Esophagus muscularis mucosa (tissue), 3 donors: Measurements from ENCODE around the gene SLC13A3.

ENCODE experiments used
- EP300 ChIP-seq: sonication (generic); formaldehyde crosslinking; IDR thresholded peaks from one replicate; pipeline ENCODE4 v1.6.1; 2017; ENCODE audit warnings: antibody characterized with exemption
- TF ChIP-seq, protein P1 (sequence below), 3 experiments: fragments of 200-600 bp in 2 of 3; fragments of 450-650 bp in 1 of 3; sonication (generic) in 2 of 3; IDR thresholded peaks; one replicate each; pipeline ENCODE4 v1.5.1; 2017 to 2019; ENCODE audit warnings: antibody characterized with exemption in 3 of 3, mild to moderate bottlenecking in 2 of 3, moderate library complexity in 1 of 3

DNA sequence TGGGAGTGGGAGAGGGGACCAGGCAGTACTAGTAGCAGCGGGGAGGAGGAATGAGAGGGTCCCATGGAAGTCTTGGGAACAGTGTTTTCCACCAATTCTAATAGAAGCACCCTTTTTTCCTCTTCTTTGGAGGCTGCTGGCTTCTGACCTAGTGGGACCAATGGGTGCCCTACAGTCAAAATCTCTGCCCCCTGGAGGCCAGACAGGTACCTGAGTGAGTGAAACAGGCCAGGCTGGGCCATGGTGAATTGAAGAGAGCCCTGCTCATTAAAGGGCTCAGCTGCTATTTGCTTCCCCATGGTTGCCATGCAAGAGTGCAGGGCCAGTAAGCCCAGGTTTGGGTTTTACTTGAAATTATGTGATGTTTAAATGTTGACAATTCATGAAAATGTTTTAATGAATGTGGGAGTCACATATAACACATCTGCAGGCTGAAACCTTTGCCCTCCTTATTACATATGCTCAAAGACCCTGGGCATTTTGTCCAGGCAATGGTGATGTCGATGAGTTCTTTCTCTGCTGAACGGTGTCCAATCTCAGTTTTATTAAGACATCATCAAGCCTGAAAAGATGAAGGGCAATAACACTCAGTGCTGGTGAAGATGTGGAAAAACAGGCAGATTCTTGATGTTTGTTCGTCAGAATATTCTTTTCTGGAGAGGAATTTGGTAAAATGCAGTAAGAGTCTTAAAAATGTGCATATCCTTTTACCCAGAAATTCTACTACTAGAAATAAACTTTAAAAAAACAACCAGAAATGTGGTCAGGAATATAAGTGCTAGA is 58.5 kb downstream of the SLC13A3 start:
- TF ChIP-seq, protein P1, sequence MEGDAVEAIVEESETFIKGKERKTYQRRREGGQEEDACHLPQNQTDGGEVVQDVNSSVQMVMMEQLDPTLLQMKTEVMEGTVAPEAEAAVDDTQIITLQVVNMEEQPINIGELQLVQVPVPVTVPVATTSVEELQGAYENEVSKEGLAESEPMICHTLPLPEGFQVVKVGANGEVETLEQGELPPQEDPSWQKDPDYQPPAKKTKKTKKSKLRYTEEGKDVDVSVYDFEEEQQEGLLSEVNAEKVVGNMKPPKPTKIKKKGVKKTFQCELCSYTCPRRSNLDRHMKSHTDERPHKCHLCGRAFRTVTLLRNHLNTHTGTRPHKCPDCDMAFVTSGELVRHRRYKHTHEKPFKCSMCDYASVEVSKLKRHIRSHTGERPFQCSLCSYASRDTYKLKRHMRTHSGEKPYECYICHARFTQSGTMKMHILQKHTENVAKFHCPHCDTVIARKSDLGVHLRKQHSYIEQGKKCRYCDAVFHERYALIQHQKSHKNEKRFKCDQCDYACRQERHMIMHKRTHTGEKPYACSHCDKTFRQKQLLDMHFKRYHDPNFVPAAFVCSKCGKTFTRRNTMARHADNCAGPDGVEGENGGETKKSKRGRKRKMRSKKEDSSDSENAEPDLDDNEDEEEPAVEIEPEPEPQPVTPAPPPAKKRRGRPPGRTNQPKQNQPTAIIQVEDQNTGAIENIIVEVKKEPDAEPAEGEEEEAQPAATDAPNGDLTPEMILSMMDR (IDR thresholded peaks at IDR 0.05) = no peak
- no peak for TF ChIP-seq EP300
